HL-60 (cell line): Measurements from ENCODE around the gene HOXB1.

Source experiments
- DNase-seq, 2 experiments: peaks; one replicate each; pipeline ENCODE4 v3.0.0-alpha.2; 2010 to 2020; ENCODE audit warnings: low read depth in 1 of 2, low spot score in 1 of 2
- H3K27ac ChIP-seq: fragments of 250-450 bp; sonication (Bioruptor Pico); replicated peaks from 2 replicates; pipeline ENCODE4 v1.5.1; 2020; ENCODE audit warnings: mild to moderate bottlenecking, moderate library complexity
- H3K27me3 ChIP-seq: fragments of 250-450 bp; sonication (Bioruptor Pico); 2 replicates; pipeline ENCODE4 v1.5.1; 2021; ENCODE audit warnings: mild to moderate bottlenecking, moderate library complexity; ENCODE audit not compliant: insufficient read depth, poor library complexity, severe bottlenecking
- H3K4me3 ChIP-seq: replicated peaks from 2 replicates; pipeline ENCODE4 v1.5.1; 2011; ENCODE audit warnings: mild to moderate bottlenecking, control low read depth, low read length; ENCODE audit not compliant: insufficient read depth
- GABPA ChIP-seq: IDR thresholded peaks from 2 replicates; pipeline ENCODE4 v1.6.1; 2012; ENCODE audit warnings: low read depth
- POLR2AphosphoS5 ChIP-seq: IDR thresholded peaks from 2 replicates; pipeline ENCODE4 v1.6.1; 2012; ENCODE audit warnings: low read depth
- SPI1 ChIP-seq: IDR thresholded peaks from 2 replicates; pipeline ENCODE4 v1.6.1; 2012; ENCODE audit warnings: low read depth, mild to moderate bottlenecking, borderline replicate concordance
- TF ChIP-seq, protein P1 (sequence below): IDR thresholded peaks from one replicate; pipeline ENCODE4 v1.5.1; 2011; ENCODE audit warnings: low read length, control low read depth, inconsistent platforms; ENCODE audit not compliant: insufficient read depth
- TF ChIP-seq, protein P2 (sequence below): IDR thresholded peaks from 2 replicates; pipeline ENCODE4 v1.6.1; 2012; ENCODE audit warnings: low read depth; ENCODE audit not compliant: insufficient replicate concordance

HOXB1 gene

DNA sequence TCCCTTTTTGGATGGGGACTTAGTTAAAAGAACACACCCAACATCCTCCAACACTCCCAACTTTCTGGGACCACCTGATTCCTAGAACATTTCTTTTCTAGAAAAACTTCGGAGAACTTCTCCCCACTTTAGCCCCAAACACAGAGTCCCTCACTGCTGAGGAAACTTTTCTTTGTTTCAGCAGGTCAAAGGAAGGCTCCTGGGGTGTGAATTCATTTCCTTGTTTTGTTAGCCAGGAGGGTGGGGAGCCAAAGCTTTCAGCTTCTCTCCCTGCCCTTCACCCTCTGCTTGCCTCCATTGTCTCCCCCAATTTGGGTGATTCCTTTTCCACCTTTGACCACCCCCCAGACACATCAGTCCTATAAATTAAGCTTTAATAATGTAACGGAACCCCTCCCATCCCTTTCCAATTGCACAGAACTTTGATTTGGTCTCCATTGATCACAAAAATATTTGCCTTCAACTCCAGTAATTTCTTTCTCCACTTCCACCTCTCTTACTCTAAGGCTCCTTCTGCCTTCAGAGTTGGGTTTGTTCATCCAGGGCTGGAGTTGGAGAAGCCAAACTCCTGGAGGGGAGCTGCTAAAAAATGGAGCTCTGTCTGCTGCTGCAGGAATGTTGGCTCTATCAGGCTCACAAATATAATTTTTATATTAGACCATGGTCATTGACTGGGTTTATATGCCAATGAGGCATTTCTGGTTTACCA, 37.0 kb upstream of the HOXB1 start:
- Histone ChIP-seq H3K4me3 (no peak overlapping the region), H3K27ac (no peak overlapping the region), H3K27me3 (peaks cover 61% of the 10 kb centered on the region)
- DNase-seq, result no peak
- TF ChIP-seq SPI1, result no peak
- no peak for TF ChIP-seq GABPA
- TF ChIP-seq, protein P1, sequence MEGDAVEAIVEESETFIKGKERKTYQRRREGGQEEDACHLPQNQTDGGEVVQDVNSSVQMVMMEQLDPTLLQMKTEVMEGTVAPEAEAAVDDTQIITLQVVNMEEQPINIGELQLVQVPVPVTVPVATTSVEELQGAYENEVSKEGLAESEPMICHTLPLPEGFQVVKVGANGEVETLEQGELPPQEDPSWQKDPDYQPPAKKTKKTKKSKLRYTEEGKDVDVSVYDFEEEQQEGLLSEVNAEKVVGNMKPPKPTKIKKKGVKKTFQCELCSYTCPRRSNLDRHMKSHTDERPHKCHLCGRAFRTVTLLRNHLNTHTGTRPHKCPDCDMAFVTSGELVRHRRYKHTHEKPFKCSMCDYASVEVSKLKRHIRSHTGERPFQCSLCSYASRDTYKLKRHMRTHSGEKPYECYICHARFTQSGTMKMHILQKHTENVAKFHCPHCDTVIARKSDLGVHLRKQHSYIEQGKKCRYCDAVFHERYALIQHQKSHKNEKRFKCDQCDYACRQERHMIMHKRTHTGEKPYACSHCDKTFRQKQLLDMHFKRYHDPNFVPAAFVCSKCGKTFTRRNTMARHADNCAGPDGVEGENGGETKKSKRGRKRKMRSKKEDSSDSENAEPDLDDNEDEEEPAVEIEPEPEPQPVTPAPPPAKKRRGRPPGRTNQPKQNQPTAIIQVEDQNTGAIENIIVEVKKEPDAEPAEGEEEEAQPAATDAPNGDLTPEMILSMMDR, result no peak
- TF ChIP-seq, protein P2, sequence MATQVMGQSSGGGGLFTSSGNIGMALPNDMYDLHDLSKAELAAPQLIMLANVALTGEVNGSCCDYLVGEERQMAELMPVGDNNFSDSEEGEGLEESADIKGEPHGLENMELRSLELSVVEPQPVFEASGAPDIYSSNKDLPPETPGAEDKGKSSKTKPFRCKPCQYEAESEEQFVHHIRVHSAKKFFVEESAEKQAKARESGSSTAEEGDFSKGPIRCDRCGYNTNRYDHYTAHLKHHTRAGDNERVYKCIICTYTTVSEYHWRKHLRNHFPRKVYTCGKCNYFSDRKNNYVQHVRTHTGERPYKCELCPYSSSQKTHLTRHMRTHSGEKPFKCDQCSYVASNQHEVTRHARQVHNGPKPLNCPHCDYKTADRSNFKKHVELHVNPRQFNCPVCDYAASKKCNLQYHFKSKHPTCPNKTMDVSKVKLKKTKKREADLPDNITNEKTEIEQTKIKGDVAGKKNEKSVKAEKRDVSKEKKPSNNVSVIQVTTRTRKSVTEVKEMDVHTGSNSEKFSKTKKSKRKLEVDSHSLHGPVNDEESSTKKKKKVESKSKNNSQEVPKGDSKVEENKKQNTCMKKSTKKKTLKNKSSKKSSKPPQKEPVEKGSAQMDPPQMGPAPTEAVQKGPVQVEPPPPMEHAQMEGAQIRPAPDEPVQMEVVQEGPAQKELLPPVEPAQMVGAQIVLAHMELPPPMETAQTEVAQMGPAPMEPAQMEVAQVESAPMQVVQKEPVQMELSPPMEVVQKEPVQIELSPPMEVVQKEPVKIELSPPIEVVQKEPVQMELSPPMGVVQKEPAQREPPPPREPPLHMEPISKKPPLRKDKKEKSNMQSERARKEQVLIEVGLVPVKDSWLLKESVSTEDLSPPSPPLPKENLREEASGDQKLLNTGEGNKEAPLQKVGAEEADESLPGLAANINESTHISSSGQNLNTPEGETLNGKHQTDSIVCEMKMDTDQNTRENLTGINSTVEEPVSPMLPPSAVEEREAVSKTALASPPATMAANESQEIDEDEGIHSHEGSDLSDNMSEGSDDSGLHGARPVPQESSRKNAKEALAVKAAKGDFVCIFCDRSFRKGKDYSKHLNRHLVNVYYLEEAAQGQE, result no peak
- TF ChIP-seq POLR2AphosphoS5, result no peak

DNA sequence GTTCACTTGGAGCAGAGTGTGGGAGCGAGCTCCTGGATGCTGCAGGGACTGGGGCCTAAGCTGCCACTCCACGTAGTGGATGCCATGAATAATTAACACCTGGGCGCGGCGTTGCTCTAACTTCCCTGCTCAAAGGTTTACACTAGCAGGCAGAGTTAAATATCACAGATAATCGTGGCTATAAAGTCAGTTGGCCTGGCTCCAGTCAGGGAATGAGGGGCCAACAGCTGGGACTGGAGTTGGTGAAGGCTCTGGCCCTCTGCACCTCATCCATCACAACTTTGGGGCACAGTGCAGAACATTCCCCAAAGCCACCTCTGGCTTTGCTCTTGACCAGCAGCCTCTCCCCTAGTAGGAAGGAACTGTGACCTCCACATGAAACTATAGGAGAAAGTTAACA, 36.4 kb upstream of the HOXB1 start:
- Histone ChIP-seq H3K4me3 (no peak overlapping the region), H3K27me3 (peaks cover 60% of the 10 kb centered on the region), H3K27ac (no peak overlapping the region)
- TF ChIP-seq, protein P1, result no peak
- TF ChIP-seq, protein P2, result no peak
- no peak for TF ChIP-seq SPI1
- no peak for TF ChIP-seq GABPA
- no peak for TF ChIP-seq POLR2AphosphoS5
- no peak for DNase-seq

DNA sequence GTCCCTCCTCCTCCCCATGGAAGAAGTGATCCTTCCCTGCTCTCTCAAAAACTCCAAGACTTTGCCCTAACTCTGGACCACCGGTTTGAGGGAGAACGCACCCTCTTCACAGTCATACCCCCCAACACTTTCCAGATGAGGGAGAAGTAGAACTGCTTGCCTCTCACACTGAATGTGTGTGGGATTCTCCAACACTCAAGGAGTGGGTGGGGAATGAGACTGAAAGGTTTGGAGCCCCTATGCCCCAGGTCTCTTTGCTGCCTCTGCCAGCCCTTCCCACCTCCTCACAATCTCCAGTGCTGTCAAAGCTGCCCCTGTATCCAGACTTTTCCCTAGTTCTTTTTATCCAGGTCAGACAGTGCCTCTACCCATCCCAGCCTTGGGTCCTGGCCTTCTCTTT, 35.9 kb upstream of the HOXB1 start:
- Histone ChIP-seq H3K27ac (no peak overlapping the region), H3K4me3 (no peak overlapping the region), H3K27me3 (peaks cover 57% of the 10 kb centered on the region)
- DNase-seq, result no peak
- TF ChIP-seq POLR2AphosphoS5, result no peak
- TF ChIP-seq SPI1, result no peak
- no peak for TF ChIP-seq GABPA
- TF ChIP-seq, protein P2, result no peak
- TF ChIP-seq, protein P1, result no peak
